BLaER1 (cell line): ENCODE data around the gene LCE3B.
"Not testable (repeated sequence)": the region's sequence is repeated elsewhere in the genome, so short reads cannot be mapped to it uniquely, and the experiment has no call there.

Source experiments
- H3K27ac ChIP-seq: shearing (Covaris generic); formaldehyde crosslinking; 2 replicates; pipeline ENCODE4 v1.8.1; 2022
- H3K27me3 ChIP-seq: shearing (Covaris generic); formaldehyde crosslinking; 2 replicates; pipeline ENCODE4 v1.8.1; 2022
- H3K36me3 ChIP-seq: shearing (Covaris generic); formaldehyde crosslinking; 2 replicates; pipeline ENCODE4 v1.8.1; 2022
- H3K4me1 ChIP-seq: shearing (Covaris generic); formaldehyde crosslinking; 2 replicates; pipeline ENCODE4 v1.8.1; 2022
- H3K4me2 ChIP-seq: shearing (Covaris generic); formaldehyde crosslinking; 2 replicates; pipeline ENCODE4 v1.8.1; 2022
- H3K4me3 ChIP-seq: shearing (Covaris generic); formaldehyde crosslinking; 2 replicates; pipeline ENCODE4 v1.8.1; 2022
- H3K9ac ChIP-seq: shearing (Covaris generic); formaldehyde crosslinking; 2 replicates; pipeline ENCODE4 v1.8.1; 2022
- H3K9me3 ChIP-seq: shearing (Covaris generic); formaldehyde crosslinking; 2 replicates; pipeline ENCODE4 v1.8.1; 2022
- H4K20me1 ChIP-seq: shearing (Covaris generic); formaldehyde crosslinking; 2 replicates; pipeline ENCODE4 v1.8.1; 2022
- Cebpa-rat ChIP-seq: shearing (Covaris generic); IDR thresholded peaks from 2 replicates; pipeline ENCODE4 v1.8.1; 2022

Gene LCE3B, protein sequence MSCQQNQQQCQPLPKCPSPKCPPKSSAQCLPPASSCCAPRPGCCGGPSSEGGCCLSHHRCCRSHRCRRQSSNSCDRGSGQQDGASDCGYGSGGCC

DNA sequence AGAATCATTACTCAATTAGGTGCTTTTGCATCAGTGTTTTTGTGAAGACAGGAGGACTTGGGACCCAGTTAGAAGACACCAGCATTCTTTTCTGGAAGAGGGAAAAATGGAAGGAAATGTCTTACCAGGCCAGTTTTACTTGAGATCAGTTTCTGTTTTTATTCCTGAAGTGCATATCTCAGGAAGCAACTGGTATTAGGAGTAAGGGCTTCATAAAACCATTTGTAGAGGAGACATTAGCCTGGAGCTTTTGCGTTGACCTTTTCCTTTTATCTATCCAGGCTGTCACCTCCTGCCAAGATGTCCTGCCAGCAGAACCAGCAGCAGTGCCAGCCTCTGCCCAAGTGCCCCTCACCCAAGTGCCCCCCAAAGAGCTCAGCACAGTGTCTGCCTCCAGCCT is at the start of gene LCE3B:
Gene LCE3B, plus strand, starts transcription at position 301 of the 400 bp plus-strand sequence. Its CDS starts 0 bp downstream, at position 301.
- Histone ChIP-seq H3K4me1 (no peaks in the 10 kb centered on the region), H3K27me3 (no peaks in the 10 kb centered on the region), H3K9ac (no peak within 1 kb of the TSS), H3K9me3 (peaks cover 12% of the 10 kb centered on the region), H3K36me3 (no peaks in the 10 kb centered on the region), H3K4me2 (no peak within 1 kb of the TSS), H3K27ac (no peak within 1 kb of the TSS), H3K4me3 (no peak within 1 kb of the TSS), H4K20me1 (no peaks in the 10 kb centered on the region)
- TF ChIP-seq Cebpa-rat = no peak

DNA sequence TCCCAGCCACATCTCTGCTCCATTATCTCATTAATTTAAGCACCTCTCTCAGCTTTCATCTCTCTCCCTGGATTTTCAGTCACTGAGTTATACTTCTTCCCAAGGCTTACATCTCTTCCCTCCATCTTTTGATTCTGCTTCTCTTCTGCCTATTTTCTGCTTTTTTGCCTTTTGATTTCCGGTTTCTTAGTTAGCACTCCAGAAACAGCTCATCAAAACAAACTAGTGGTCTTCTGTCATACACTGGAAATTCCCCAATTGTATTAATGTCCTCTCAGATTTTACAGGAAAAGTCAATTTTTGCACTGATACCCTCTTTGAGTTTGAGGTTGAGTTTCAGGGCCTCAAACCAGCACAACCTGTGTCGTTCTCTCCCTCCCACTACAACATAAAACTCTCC is 48.5 kb upstream of the LCE3B start:
- H3K27me3 ChIP-seq = no peaks in the 10 kb centered on the region
- H3K4me3 ChIP-seq = no peak overlapping the region
- no peak overlapping the region for H3K27ac ChIP-seq
- no peak overlapping the region for H3K4me2 ChIP-seq
- peaks cover 11% of the 10 kb centered on the region for H3K4me1 ChIP-seq
- TF ChIP-seq Cebpa-rat = no peak
- no peak overlapping the region for H3K9ac ChIP-seq
- H3K9me3 ChIP-seq = 0 out of 2 replicates have a peak, but pooled peaks cover 6% of the 10 kb centered on the region
- no peaks in the 10 kb centered on the region for H4K20me1 ChIP-seq
- H3K36me3 ChIP-seq = no peaks in the 10 kb centered on the region

DNA sequence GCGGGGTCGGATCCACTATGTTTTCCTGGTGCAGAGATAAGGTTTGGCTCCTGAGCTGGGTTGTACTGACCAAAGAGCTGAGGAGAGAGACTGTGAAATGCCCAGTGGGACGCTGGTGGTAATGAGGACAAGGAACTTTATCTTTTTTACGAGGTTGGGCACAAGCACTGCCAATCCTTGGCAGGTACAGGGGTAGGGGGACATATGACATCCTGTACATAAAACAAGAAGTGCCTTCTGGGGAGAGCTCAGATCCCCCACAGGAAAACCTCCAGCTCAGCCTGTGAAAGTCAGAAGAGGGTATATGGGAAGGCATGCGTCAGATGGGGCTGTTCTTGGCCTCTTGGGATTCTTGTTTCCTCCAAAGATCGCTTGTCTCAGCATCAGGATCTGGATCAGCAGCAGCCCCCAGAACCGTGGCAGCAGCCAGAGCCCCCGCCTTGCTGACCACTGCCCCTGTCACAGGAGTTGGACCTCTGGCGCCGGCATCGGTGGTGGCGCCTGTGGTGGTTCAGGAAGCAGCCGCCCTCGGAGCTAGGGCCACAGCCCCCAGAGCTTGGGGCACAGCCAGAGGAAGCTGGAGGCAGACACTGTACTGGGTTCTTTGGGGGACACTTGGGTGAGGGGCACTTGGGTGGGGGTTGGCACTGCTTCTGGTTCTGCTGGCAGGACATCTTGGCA is 47.9 kb upstream of the LCE3B start:
- H3K4me3 ChIP-seq = no peak overlapping the region
- TF ChIP-seq Cebpa-rat = no peak
- no peaks in the 10 kb centered on the region for H3K36me3 ChIP-seq
- H3K4me1 ChIP-seq = peaks cover 11% of the 10 kb centered on the region
- no peak overlapping the region for H3K27ac ChIP-seq
- no peaks in the 10 kb centered on the region for H4K20me1 ChIP-seq
- H3K4me2 ChIP-seq = peak overlapping the region; percentile 7; the same call in 1 of the 2 replicates
- 0 out of 2 replicates have a peak, but pooled peaks cover 9% of the 10 kb centered on the region for H3K9me3 ChIP-seq
- H3K9ac ChIP-seq = no peak overlapping the region
- no peaks in the 10 kb centered on the region for H3K27me3 ChIP-seq

DNA sequence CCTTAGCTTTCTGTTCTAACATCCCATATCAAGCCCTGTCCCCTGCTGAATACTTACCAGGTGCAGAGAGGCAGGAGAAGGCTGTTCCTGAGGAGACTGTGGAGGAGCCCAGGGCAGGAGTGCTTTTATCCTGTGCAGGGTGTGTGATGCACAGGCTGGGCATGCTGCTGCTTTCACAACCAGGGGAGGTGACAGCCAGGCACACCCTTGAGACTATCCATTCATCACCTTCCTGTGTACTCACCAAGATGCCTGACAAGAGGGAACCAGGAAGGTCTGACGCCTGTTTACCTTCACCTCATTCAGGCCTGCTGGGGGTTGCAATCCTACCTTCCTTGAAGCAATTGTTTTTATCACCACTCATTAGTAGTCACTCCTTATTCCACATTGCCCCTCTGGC is 46.9 kb upstream of the LCE3B start, which contains the start of gene LCE3E:
Gene LCE3E, minus strand, starts transcription at position 100 of the 400 bp plus-strand sequence. CDS start 572 bp downstream, outside the sequence.
- Histone ChIP-seq H3K4me1 (peaks cover 11% of the 10 kb centered on the region), H3K9ac (no peak within 1 kb of the TSS), H3K27me3 (no peaks in the 10 kb centered on the region), H3K4me2 (peak within 1 kb of the TSS; percentile 7; the same call in 1 of the 2 replicates), H3K9me3 (0 out of 2 replicates have a peak, but pooled peaks cover 9% of the 10 kb centered on the region), H3K4me3 (no peak within 1 kb of the TSS), H4K20me1 (no peaks in the 10 kb centered on the region), H3K36me3 (no peaks in the 10 kb centered on the region), H3K27ac (no peak within 1 kb of the TSS)
- no peak for TF ChIP-seq Cebpa-rat

DNA sequence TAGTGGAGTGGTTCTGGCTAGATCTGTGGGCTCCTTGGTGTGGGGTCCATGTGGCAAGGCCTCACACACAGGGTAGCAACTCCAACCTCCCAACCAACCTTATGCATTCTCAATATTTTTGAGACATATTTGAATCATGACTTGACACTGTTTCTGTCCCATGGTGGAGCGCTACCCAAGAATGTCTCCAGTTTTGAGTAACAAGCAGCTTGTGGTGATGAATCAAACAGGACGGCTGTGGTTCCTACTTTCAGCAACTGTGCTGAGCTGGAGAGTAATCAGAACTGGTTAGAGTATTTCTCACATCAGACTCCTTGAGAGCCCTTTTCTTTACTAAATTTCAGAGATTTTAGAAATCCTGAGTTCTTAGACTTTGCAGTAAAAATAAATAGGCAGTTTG is 36.4 kb upstream of the LCE3B start:
- H3K9ac ChIP-seq = no peak overlapping the region
- no peaks in the 10 kb centered on the region for H3K4me1 ChIP-seq
- TF ChIP-seq Cebpa-rat = no peak
- H4K20me1 ChIP-seq = no peaks in the 10 kb centered on the region
- no peaks in the 10 kb centered on the region for H3K9me3 ChIP-seq
- no peak overlapping the region for H3K4me3 ChIP-seq
- H3K4me2 ChIP-seq = no peak overlapping the region
- no peaks in the 10 kb centered on the region for H3K27me3 ChIP-seq
- no peak overlapping the region for H3K27ac ChIP-seq
- no peaks in the 10 kb centered on the region for H3K36me3 ChIP-seq

DNA sequence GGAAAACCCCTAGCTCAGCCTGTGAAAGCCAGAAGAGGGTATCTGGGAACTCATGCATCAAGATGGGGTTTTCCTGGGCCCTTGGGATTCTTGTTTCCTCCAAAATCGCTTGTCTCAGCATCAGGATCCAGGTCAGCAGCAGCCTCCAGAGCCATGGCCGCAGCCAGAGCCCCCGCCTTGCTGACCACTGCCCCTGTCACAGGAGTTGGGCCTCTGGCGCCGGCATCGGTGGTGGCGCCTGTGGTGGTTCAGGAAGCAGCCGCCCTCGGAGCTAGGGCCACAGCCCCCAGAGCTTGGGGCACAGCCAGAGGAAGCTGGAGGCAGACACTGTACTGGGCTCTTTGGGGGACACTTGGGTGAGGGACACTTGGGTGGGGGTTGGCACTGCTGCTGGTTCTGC is 34.1 kb upstream of the LCE3B start:
- H4K20me1 ChIP-seq, H3K4me2 ChIP-seq, H3K27me3 ChIP-seq, H3K9me3 ChIP-seq, H3K4me1 ChIP-seq, H3K27ac ChIP-seq, H3K9ac ChIP-seq, H3K4me3 ChIP-seq, H3K36me3 ChIP-seq: not testable (repeated sequence)

DNA sequence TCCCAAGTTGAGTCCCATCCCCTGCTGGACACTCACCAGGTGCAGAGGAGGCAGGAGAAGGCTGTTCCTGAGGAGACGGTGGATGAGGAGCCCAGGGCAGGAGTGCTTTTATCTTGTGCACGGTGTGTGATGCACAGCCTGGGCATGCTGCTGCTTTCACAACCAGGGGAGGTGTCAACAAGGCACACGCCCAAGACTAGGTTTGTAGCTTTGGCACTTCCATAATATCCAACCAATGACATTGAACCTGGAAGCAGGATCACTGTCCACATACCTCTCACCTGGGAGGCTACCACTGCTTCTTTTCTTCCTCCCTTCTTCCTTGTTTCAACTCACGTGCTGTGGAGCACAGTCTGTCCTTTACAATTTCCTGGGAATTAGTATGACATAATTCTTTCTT is 33.2 kb upstream of the LCE3B start, which contains the start of gene LCE3D:
Gene LCE3D, minus strand, starts transcription at position 84 of the 400 bp plus-strand sequence. CDS start 580 bp downstream, outside the sequence.
- H3K4me1 ChIP-seq = no peaks in the 10 kb centered on the region
- no peaks in the 10 kb centered on the region for H3K9me3 ChIP-seq
- H3K4me2 ChIP-seq = no peak within 1 kb of the TSS
- H4K20me1 ChIP-seq = no peaks in the 10 kb centered on the region
- TF ChIP-seq Cebpa-rat = no peak
- H3K27me3 ChIP-seq = no peaks in the 10 kb centered on the region
- no peak within 1 kb of the TSS for H3K4me3 ChIP-seq
- H3K36me3 ChIP-seq = no peaks in the 10 kb centered on the region
- no peak within 1 kb of the TSS for H3K27ac ChIP-seq
- no peak within 1 kb of the TSS for H3K9ac ChIP-seq

DNA sequence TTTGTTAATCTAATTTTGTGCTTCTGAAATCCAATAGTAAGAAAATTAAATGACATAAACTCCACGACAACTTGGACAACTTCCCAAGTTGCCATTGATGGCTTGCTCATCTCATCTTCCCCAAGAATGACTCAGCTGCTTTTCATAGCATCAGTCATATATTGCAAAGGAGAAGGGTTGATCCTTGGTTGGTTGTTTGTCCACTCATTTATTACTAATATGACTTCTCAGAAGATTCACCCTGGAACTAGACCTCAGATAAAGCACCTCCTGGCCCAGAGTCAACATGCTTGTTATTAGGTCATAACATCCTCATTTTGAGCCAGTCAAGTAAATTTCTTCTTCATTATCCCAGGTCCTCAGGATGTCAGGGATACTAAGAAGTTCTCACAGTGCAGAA is 31.0 kb upstream of the LCE3B start:
- Histone ChIP-seq H4K20me1 (no peaks in the 10 kb centered on the region), H3K4me1 (no peaks in the 10 kb centered on the region), H3K9ac (no peak overlapping the region), H3K27ac (no peak overlapping the region), H3K4me2 (no peak overlapping the region), H3K4me3 (no peak overlapping the region), H3K27me3 (no peaks in the 10 kb centered on the region), H3K9me3 (no peaks in the 10 kb centered on the region), H3K36me3 (no peaks in the 10 kb centered on the region)
- TF ChIP-seq Cebpa-rat = no peak

DNA sequence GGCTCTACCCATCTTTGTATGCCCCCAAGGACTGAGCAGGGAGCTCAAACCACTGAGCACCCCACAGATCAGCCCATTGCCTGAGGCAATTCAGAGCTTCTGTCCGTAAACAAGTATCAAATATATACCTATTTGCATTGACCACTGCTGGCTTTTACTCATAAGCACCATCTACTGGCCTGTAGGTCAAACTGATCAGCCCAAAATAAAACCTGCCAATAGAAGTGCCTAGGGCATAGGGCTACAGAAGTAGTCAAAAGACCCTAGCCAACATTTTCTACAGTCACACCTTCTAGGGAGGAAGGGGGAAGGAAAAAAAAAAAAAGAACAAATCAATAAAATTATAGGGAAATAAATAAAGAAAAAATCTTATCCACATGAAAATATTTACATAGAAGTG is 28.0 kb upstream of the LCE3B start:
- TF ChIP-seq Cebpa-rat = no peak
- no peak overlapping the region for H3K9ac ChIP-seq
- no peaks in the 10 kb centered on the region for H3K4me1 ChIP-seq
- H3K27me3 ChIP-seq = no peaks in the 10 kb centered on the region
- no peaks in the 10 kb centered on the region for H3K9me3 ChIP-seq
- H3K27ac ChIP-seq = no peak overlapping the region
- H3K4me2 ChIP-seq = no peak overlapping the region
- H3K36me3 ChIP-seq = no peaks in the 10 kb centered on the region
- H3K4me3 ChIP-seq = no peak overlapping the region
- H4K20me1 ChIP-seq = no peaks in the 10 kb centered on the region

DNA sequence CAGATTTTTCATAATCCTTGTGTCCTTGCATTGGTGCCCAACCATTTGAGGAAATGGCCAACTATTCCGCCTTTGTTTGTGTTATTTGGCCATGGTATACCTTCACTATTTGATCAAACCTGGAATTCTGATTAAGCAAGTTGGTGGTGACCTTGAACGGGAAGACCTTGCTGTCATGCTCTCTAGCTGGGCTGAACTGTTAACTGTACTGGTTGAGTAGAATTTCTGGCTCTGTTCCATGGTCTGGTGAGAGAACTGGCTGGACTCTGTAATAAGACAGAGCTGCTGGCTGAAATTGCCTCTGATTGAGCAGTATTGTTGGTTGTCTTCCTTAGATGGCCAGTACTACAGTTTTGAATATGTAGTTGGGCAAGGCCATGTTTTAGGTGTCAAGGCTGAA is 16.6 kb upstream of the LCE3B start:
- Histone ChIP-seq H3K27ac (no peak overlapping the region), H3K27me3 (no peaks in the 10 kb centered on the region), H3K36me3 (no peaks in the 10 kb centered on the region), H3K4me2 (no peak overlapping the region), H3K9me3 (no peaks in the 10 kb centered on the region; the same call in 1 of the 2 replicates), H3K9ac (no peak overlapping the region), H3K4me1 (no peaks in the 10 kb centered on the region), H4K20me1 (no peaks in the 10 kb centered on the region), H3K4me3 (no peak overlapping the region)
- no peak for TF ChIP-seq Cebpa-rat
